Kidney (tissue), 14 donors: Measurements from ENCODE around the gene DTNB. TPM values are rescaled to one million over a fixed set of nuclear protein-coding genes. Genes with fewer than 3 reads are reported as not detected.

Experiments used
- DNase-seq, 5 donors: peaks; one replicate each; pipeline ENCODE4 v3.0.0-alpha.2; 2013 to 2020
- FAIRE-seq: peaks from 2 replicates; lab custom pipeline; 2012; peaks lifted over from hg19 to GRCh38; lab: Jason Lieb, UNC
- H3K27ac ChIP-seq, 2 donors: one replicate each; pipeline ENCODE4 v1.7.0; 2013; ENCODE audit warnings: low read depth in 2 of 2, low read length in 2 of 2, inconsistent platforms in 1 of 2
- H3K27me3 ChIP-seq: one replicate; pipeline ENCODE4 v1.7.1; 2013; ENCODE audit warnings: low read length, inconsistent platforms; ENCODE audit not compliant: control insufficient read depth, insufficient read depth
- H3K36me3 ChIP-seq, 3 donors: one replicate each; pipeline versions ENCODE4 v1.7.0 to v1.7.1; 2013; ENCODE audit warnings: low read length in 3 of 3, control low read depth in 1 of 3, inconsistent platforms in 1 of 3; ENCODE audit not compliant: insufficient read depth in 3 of 3, control insufficient read depth in 2 of 3
- H3K4me1 ChIP-seq, 3 donors: one replicate each; pipeline versions ENCODE4 v1.7.0 to v1.7.1; 2013; ENCODE audit warnings: low read length in 3 of 3, inconsistent platforms in 1 of 3, low read depth in 1 of 3; ENCODE audit not compliant: control insufficient read depth in 2 of 3, insufficient read depth in 2 of 3
- H3K4me3 ChIP-seq, 3 donors: one replicate each; pipeline versions ENCODE4 v1.7.0 to v1.8.1; 2013; ENCODE audit warnings: low read length in 3 of 3, control low read depth in 1 of 3, inconsistent platforms in 1 of 3
- H3K9ac ChIP-seq, 3 donors: one replicate each; pipeline versions ENCODE4 v1.7.0 to v1.7.1; 2013; ENCODE audit warnings: low read length in 3 of 3, control low read depth in 1 of 3, inconsistent platforms in 1 of 3
- H3K9me3 ChIP-seq, 3 donors: one replicate each; pipeline versions ENCODE4 v1.7.0 to v1.7.1; 2013; ENCODE audit warnings: low read length in 3 of 3, control low read depth in 1 of 3, inconsistent platforms in 1 of 3; ENCODE audit not compliant: control insufficient read depth in 2 of 3, insufficient read depth in 1 of 3
- CTCF ChIP-seq: IDR thresholded peaks from 3 replicates; pipeline ENCODE4 v1.5.1; 2012; ENCODE audit warnings: mild to moderate bottlenecking, moderate library complexity, borderline replicate concordance; ENCODE audit not compliant: insufficient read depth; ENCODE audit errors: extremely low read depth
- intact Hi-C: fragments of 100-400 bp; cut with DNase I; formaldehyde crosslinking; loops from one replicate; pipeline ENCODE4 v1.11.1; 2022
- polyA plus RNA-seq: library from polyadenylated mRNA; stranded (reverse); fragments of 350-450 nt; fragmentation: Illumina TruSeq; extraction: RNeasy Lipid Tissue Mini Kit (QIAGEN cat#74804); gene quantifications from one replicate; pipeline ENCODE4 v1.2.3, GENCODE V29; 2014; ENCODE audit warnings: low read depth, low replicate concordance; ENCODE audit not compliant: insufficient read depth
- total RNA-seq: library from RNA; stranded (reverse); fragmentation: NEBNext Ultra II Directional; extraction: Animal tissue kit (Norgen Biotek cat#: 25700); gene quantifications from one replicate; pipeline ENCODE4 v1.2.1, GENCODE V29; 2021
- donor health status: control.
- donor health status: control.
- donor health status: control.
- donor health status: control.
- donor health status: control.
- donor health status: DM: yes; HTN: yes; CAD: no.
- donor health status: Normal renal cell carcinoma (clear cell type).

DTNB gene
- total and polyA plus RNA-seq, 2 donors from 2014 or later = 23.0 to 28.1 TPM

GRCh38 chr2:25690058-25690457 is 16.7 kb upstream of the DTNB start:
- TF ChIP-seq CTCF = no peak
- FAIRE-seq = no peak
- no peaks in the 10 kb centered on the region for H3K9me3 ChIP-seq

DNA sequence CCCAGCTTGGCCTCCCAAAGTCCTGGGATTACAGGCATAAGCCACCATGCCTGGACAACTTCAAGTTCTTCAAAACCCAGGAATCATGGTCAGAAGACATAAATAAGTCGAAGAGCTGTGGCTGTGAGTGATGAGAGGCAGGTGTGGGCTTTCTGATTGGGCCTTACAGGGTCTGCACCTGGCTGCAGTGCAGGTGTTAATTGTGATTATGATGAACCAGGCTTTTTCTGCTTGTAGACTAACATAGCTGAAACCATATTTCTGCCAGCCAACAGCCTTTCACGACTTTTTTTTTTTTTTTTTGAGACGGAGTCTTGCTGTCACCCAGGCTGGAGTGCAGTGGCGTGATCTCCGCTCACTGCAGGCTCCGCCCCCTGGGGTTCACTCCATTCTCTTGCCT is 14.9 kb upstream of the DTNB start:
- FAIRE-seq (no peak), DNase-seq (no peak)
- intact Hi-C loops = no loop called here
- Histone ChIP-seq H3K27me3 (no peaks in the 10 kb centered on the region), H3K9me3 (no peaks in the 10 kb centered on the region), H3K27ac (no peak overlapping the region), H3K36me3 (no peaks in the 10 kb centered on the region), H3K9ac (no peak overlapping the region), H3K4me3 (no peak overlapping the region), H3K4me1 (no peaks in the 10 kb centered on the region)
- TF ChIP-seq CTCF = no peak

More at GRCh38 chr2:25690058-25690457, 16.7 kb upstream of the DTNB start:
- intact Hi-C loops = no loop called here
- no peak overlapping the region for H3K27ac ChIP-seq
- no peak overlapping the region for H3K9ac ChIP-seq
- no peak for DNase-seq
- no peaks in the 10 kb centered on the region for H3K36me3 ChIP-seq
- H3K4me1 ChIP-seq = no peaks in the 10 kb centered on the region
- H3K27me3 ChIP-seq = no peaks in the 10 kb centered on the region
- no peak overlapping the region for H3K4me3 ChIP-seq

- Histone ChIP-seq H3K9ac (no peak overlapping the region), H3K27me3 (no peaks in the 10 kb centered on the region), H3K4me1 (no peaks in the 10 kb centered on the region), H3K9me3 (no peaks in the 10 kb centered on the region), H3K4me3 (no peak overlapping the region), H3K36me3 (no peaks in the 10 kb centered on the region), H3K27ac (no peak overlapping the region)
- TF ChIP-seq CTCF = no peak
- intact Hi-C loops = no loop called here
- FAIRE-seq (no peak), DNase-seq (no peak)
Measured at GRCh38 chr2:25685741-25686140, 12.4 kb upstream of the DTNB start.
